Body of pancreas (tissue), 4 donors: ENCODE measurements around the gene LSM14A.

Experiments
- CTCF ChIP-seq, 7 experiments: fragments of 450-650 bp in 4 of 7; fragments of 200-600 bp in 3 of 7; sonication (generic) in 3 of 7; IDR thresholded peaks; one replicate each; pipeline ENCODE4 v1.5.1; 2016 to 2019; ENCODE audit warnings: antibody characterized with exemption in 7 of 7
- POLR2A ChIP-seq, 3 donors: fragments of 450-650 bp; IDR thresholded peaks; one replicate each; pipeline ENCODE4 v1.6.1; 2016; ENCODE audit warnings: antibody characterized with exemption in 3 of 3, mild to moderate bottlenecking in 2 of 3

GRCh38 chr19:34232566-34233481, 60.5 kb downstream of the LSM14A start:
- TF ChIP-seq CTCF (IDR thresholded peaks at IDR 0.05) (no peak), POLR2A (IDR thresholded peaks at IDR 0.05) (no peak)
